Endothelial cell (in vitro differentiated cells): ENCODE data around the gene ZBED4. TPM values are rescaled to one million over a fixed set of nuclear protein-coding genes. Genes with fewer than 3 reads are reported as not detected.

Experiments used
- DNase-seq: peaks from one replicate; pipeline ENCODE4 v3.0.0; 2021; ENCODE audit warnings: low spot score
- H3K27ac Mint-ChIP-seq: one replicate; pipeline ENCODE4 v1.8.0; 2021; ENCODE audit warnings: mixed read lengths, inconsistent platforms; ENCODE audit not compliant: unreplicated experiment
- H3K27me3 Mint-ChIP-seq: one replicate; pipeline ENCODE4 v1.8.0; 2021; ENCODE audit warnings: mild to moderate bottlenecking, moderate library complexity, mixed read lengths, inconsistent platforms; ENCODE audit not compliant: unreplicated experiment
- H3K36me3 Mint-ChIP-seq: one replicate; pipeline ENCODE4 v1.8.0; 2021; ENCODE audit warnings: mild to moderate bottlenecking, low read depth, mixed read lengths, inconsistent platforms; ENCODE audit not compliant: unreplicated experiment
- H3K4me1 Mint-ChIP-seq: one replicate; pipeline ENCODE4 v1.8.0; 2021; ENCODE audit warnings: mild to moderate bottlenecking, mixed read lengths, inconsistent platforms; ENCODE audit not compliant: unreplicated experiment
- H3K4me3 Mint-ChIP-seq: one replicate; pipeline ENCODE4 v1.8.0; 2021; ENCODE audit warnings: mild to moderate bottlenecking, mixed read lengths, inconsistent platforms; ENCODE audit not compliant: unreplicated experiment
- H3K9me3 Mint-ChIP-seq: one replicate; pipeline ENCODE4 v1.8.0; 2021; ENCODE audit warnings: mixed read lengths, inconsistent platforms; ENCODE audit not compliant: unreplicated experiment
- total RNA-seq: library from RNA; stranded (reverse); fragmentation: NEBNext Ultra II Directional; extraction: Animal tissue kit (Norgen Biotek cat#: 25700); gene quantifications from one replicate; pipeline ENCODE4 v1.2.1, GENCODE V29; 2021; ENCODE audit not compliant: unreplicated experiment
- TF ChIP-seq, protein P1 (sequence below): fragments of 200-600 bp; sonication (generic); IDR thresholded peaks from one replicate; pipeline ENCODE4 v1.5.0; 2021; ENCODE audit warnings: antibody characterized with exemption; ENCODE audit not compliant: unreplicated experiment

Gene ZBED4
- total RNA-seq, 1 donor from 2014 or later, result 22.6 TPM

DNA sequence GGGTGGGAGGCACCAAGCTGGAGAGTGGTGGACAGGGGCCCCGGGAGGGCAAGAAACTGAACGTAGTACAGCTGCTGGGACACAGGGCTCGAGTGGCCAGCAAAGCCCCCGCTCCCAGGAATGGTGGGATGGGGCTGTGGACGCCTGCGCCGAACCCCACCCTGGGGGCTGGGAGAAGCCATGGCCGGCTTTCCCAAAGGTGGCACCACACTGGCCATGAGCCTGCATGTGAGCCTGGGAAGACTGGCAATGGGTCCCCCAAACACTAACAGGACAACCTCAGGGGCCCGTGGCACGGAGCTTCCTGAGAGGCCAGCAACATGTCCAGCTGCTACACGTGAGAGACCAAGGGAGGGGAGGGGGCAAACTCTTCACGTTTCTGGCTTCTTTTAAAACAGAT, 60.6 kb downstream of the ZBED4 start:
- Mint-ChIP-seq H3K9me3 (no peaks in the 10 kb centered on the region), H3K27ac (no peak overlapping the region), H3K4me1 (peaks cover under 1% of the 10 kb centered on the region), H3K4me3 (no peak overlapping the region), H3K36me3 (peaks cover 8% of the 10 kb centered on the region), H3K27me3 (peaks cover 4% of the 10 kb centered on the region)
- TF ChIP-seq, protein P1, sequence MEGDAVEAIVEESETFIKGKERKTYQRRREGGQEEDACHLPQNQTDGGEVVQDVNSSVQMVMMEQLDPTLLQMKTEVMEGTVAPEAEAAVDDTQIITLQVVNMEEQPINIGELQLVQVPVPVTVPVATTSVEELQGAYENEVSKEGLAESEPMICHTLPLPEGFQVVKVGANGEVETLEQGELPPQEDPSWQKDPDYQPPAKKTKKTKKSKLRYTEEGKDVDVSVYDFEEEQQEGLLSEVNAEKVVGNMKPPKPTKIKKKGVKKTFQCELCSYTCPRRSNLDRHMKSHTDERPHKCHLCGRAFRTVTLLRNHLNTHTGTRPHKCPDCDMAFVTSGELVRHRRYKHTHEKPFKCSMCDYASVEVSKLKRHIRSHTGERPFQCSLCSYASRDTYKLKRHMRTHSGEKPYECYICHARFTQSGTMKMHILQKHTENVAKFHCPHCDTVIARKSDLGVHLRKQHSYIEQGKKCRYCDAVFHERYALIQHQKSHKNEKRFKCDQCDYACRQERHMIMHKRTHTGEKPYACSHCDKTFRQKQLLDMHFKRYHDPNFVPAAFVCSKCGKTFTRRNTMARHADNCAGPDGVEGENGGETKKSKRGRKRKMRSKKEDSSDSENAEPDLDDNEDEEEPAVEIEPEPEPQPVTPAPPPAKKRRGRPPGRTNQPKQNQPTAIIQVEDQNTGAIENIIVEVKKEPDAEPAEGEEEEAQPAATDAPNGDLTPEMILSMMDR, result no peak
- DNase-seq, result no peak

DNA sequence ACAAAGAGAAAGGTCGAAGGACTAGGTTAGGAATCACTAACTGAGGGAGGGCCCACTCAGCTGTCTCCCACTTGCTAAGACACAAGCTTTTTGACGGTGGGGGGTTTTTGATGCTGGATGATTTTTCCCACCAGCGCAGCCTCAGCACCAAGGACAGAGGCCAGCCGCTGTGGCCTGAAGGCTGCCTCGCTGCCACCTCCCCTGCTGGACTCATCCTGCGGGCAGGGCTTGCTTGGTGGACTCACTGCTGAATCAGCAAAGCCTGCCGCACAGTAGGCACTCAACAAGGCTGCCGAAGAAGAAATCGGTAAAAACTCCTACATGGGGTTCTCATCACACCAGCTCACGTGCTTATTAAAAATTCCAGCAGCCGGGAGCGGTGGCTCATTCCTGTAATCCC, 62.0 kb downstream of the ZBED4 start:
- Mint-ChIP-seq H3K4me1 (peaks cover 15% of the 10 kb centered on the region), H3K9me3 (no peaks in the 10 kb centered on the region), H3K4me3 (no peak overlapping the region), H3K27me3 (peaks cover 6% of the 10 kb centered on the region), H3K36me3 (peaks cover 8% of the 10 kb centered on the region), H3K27ac (no peak overlapping the region)
- DNase-seq, result no peak
- TF ChIP-seq, protein P1, result no peak

DNA sequence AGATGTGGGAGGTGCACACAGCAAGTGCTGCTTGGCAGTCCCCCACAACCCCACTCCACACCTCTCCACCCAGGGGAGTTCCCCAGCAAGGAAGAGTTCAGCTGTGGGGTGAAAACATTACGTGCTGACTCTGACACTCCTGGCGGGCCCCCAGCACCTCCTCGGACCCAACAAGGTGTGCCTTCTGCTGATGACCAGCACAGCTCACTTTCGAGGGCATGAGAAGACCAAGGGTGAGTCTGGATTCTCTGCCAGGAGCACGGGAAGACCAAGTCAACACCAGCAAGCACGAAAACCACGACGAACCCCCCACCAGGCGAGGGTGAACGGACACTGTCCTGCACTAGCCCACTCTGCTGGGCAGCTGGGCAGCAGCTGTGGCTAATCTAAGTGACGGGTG, 63.2 kb downstream of the ZBED4 start:
- Mint-ChIP-seq H3K27ac (no peak overlapping the region), H3K36me3 (peaks cover 8% of the 10 kb centered on the region), H3K27me3 (peaks cover 6% of the 10 kb centered on the region), H3K9me3 (no peaks in the 10 kb centered on the region), H3K4me3 (peak overlapping the region; percentile 91), H3K4me1 (peaks cover 23% of the 10 kb centered on the region)
- TF ChIP-seq, protein P1, result no peak
- DNase-seq, result no peak

DNA sequence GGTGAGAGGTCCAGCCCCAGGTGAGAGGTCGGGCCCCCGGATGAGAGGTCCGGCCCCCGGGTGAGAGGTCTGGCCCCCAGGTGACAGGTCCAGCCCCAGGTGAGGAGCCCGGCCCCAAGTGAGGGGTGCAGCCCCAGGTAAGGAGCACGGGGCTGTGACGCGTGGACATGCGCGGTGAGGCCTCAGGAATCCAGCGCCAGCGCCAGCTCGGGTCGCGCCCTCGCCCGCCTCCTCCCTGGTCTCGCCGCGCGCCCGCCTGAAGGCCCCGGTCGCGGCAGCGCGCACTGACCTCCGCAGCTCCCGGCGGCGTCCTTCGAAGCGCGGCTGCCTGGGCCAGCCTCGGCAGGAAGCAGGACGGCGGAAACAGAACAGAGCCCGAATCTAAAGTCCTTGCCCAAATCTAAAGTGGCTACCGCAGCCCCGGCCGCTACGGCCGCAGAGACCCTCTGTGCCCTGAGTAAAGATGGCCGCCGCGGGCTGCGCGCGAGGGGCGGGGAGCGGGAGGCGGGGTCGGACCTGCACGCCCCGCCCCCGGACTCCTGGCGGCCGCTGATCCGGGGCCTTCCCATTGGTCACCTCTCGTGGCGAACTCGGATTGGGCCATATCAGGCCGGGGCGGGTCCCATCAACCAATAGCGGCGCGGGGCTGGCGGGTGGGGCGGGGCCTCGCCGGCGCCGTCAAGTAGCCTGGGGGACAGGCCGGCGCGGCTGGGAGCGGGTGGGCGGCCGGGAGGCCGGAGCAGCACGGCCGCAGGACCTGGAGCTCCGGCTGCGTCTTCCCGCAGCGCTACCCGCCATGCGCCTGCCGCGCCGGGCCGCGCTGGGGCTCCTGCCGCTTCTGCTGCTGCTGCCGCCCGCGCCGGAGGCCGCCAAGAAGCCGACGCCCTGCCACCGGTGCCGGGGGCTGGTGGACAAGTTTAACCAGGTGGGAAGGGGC, 64.6 kb downstream of the ZBED4 start, which contains the start of the genes ALG12 and CRELD2:
Gene ALG12, minus strand, starts transcription at position 465 of the 937 bp plus-strand sequence. CDS start 4,673 bp downstream, outside the sequence.
Gene CRELD2, plus strand, starts transcription at position 661 of the 937 bp plus-strand sequence. Its CDS starts 136 bp downstream, at position 797.
- H3K36me3 Mint-ChIP-seq, result peaks cover 13% of the 10 kb centered on the region
- peaks cover 29% of the 10 kb centered on the region for H3K4me1 Mint-ChIP-seq
- peak within 1 kb of the TSS; percentile 91 for H3K4me3 Mint-ChIP-seq
- TF ChIP-seq, protein P1, result no peak
- no peaks in the 10 kb centered on the region for H3K9me3 Mint-ChIP-seq
- peaks cover 4% of the 10 kb centered on the region for H3K27me3 Mint-ChIP-seq
- peak; percentile 99 for DNase-seq
- peak within 1 kb of the TSS; percentile 68 for H3K27ac Mint-ChIP-seq
